Fibroblast of skin of abdomen (primary cell): ENCODE data around the gene SEPTIN7.

Source experiments
- DNase-seq: peaks from one replicate; pipeline ENCODE4 v3.0.0-alpha.2; 2013

SEPTIN7 gene

GRCh38 chr7:35792472-35792871 is 8.4 kb upstream of the SEPTIN7 start:
- no peak for DNase-seq

DNA sequence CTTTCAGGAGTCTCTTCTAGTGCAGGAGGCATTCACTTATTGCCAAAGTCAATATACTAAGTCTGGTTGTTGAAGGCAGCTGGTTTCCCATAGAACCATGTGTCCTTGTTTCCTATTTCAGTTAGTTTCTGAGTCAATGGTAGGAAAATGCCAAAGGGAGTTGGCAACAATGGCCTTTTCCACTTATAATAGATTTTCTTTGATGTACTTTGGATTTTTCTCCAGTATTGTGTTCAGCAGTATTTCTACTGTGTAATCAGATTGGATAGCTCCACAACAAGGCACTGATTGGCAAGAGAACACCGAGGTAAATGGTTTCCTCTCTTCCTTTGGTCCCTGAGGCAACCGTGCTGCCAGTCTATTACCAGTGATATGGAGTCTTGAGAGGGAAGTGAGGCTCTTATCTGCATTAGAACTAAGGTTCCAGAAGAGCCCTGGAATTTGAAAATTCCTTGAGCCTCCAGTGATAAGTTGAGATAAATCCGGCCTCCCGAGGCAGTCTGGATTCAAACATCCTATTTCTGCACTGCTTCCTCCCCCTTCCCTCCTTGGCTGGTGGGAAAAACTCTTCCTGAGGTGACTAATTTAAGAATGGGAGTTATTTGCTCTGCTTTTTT is 7.9 kb upstream of the SEPTIN7 start:
- no peak for DNase-seq

GRCh38 chr7:35797311-35797710 is 3.5 kb upstream of the SEPTIN7 start:
- DNase-seq = no peak

GRCh38 chr7:35799846-35800717 is 775 bp upstream of the SEPTIN7 start:
- peak; percentile 89 for DNase-seq

- DNase-seq = peak; percentile 67
Measured at GRCh38 chr7:35801392-35802101, 690 bp downstream of the SEPTIN7 start.

DNA sequence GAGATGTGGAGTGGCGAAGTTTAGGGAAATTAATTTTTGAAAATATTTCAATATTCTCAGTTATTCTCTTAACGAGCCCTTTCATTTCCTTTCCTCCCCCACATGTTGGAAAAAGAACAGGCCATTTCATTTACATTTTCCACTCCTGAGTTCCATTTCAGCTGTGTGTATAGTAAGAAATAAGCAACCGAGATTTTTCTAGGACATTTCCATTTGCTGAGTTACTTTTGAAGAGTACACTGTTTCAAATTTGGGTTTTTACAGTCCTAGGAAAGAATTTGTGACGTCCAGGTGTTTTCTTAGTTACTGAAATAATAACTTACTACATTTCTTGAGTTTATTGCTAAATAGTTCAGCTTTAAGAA is 1.2 kb downstream of the SEPTIN7 start:
- no peak for DNase-seq

DNA sequence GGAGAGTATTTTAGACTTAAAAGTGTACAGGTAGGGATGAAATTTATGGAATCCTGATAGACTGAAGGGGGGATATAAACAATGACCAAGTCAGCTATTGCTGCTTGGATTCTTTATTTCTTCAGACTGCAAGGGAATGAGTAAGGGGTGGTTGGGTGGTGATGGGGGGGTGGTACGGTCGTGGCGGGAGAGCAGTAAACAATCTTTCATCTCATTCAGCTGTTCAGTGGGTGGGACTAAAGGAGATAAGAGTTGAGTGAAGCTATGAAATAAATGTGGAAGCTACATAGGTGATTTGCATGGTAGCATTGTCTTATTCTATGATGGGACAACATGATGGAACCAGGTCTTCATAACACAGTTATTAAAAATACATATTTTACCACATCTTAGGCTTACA is 1.8 kb downstream of the SEPTIN7 start:
- DNase-seq = no peak

- DNase-seq = no peak
Measured at GRCh38 chr7:35804231-35804970, 3.5 kb downstream of the SEPTIN7 start.

GRCh38 chr7:35805876-35806275 is 5.0 kb downstream of the SEPTIN7 start:
- no peak for DNase-seq

GRCh38 chr7:35816514-35816913 is 15.7 kb downstream of the SEPTIN7 start:
- no peak for DNase-seq

- no peak for DNase-seq
Measured at GRCh38 chr7:35817181-35817580, 16.3 kb downstream of the SEPTIN7 start.

GRCh38 chr7:35817930-35818329 is 17.1 kb downstream of the SEPTIN7 start:
- no peak for DNase-seq

- DNase-seq = no peak
Measured at GRCh38 chr7:35818513-35818912, 17.7 kb downstream of the SEPTIN7 start.

DNA sequence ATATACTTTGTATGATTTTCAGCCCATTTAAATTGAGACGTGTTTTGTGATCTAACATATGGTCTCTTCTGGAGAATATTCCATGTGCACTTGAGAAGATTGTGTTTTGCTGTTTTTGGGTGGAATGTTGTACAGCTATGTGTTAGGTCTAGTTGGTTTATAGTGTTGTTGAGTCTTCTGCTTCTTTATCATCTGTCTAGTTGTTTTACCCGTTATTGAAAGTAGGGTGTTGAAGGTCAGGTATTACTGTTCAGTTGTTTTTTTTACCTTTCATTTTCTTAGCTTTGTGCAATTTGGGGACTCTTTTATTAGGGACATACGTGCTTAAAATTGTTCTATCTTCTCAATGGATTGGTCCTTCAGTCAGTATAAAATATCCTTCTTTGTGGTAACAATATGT is 18.5 kb downstream of the SEPTIN7 start:
- no peak for DNase-seq

- DNase-seq = no peak
Measured at GRCh38 chr7:35819954-35820703, 19.3 kb downstream of the SEPTIN7 start.

GRCh38 chr7:35820858-35821257 is 20.0 kb downstream of the SEPTIN7 start:
- DNase-seq = no peak

DNA sequence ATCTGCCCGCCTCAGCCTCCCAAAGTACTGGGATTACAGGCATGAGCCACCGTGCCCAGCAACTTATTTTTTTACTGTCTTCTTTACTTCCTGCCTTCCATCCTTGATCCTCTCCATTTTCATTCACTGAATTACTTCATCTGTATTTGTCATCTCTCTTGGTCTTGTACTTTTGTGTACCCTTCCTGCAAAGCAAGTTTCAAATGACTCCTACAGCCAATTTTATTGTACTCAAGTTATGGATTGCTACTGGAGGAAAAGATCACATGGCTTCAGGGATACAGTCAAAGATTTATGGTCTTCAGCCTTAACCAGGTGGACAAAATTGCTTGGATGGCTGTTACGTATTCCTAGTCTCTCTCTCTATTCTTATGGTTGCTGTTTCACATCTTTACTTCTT is 22.6 kb downstream of the SEPTIN7 start:
- no peak for DNase-seq

GRCh38 chr7:35825974-35826373 is 25.1 kb downstream of the SEPTIN7 start:
- no peak for DNase-seq

- no peak for DNase-seq
Measured at GRCh38 chr7:35826751-35827150, 25.9 kb downstream of the SEPTIN7 start.

GRCh38 chr7:35828817-35829216 is 28.0 kb downstream of the SEPTIN7 start:
- no peak for DNase-seq

GRCh38 chr7:35831208-35831607 is 30.4 kb downstream of the SEPTIN7 start:
- DNase-seq = peak; percentile 85
